ENCODE data around the gene LRRC37A3.
"Not testable (repeated sequence)": the region's sequence is repeated elsewhere in the genome, so short reads cannot be mapped to it uniquely, and the experiment has no call there.

GRCh38 chr17:64926430-64926829, 7.2 kb upstream of the LRRC37A3 start:
- TF ChIP-seq, protein P1, sequence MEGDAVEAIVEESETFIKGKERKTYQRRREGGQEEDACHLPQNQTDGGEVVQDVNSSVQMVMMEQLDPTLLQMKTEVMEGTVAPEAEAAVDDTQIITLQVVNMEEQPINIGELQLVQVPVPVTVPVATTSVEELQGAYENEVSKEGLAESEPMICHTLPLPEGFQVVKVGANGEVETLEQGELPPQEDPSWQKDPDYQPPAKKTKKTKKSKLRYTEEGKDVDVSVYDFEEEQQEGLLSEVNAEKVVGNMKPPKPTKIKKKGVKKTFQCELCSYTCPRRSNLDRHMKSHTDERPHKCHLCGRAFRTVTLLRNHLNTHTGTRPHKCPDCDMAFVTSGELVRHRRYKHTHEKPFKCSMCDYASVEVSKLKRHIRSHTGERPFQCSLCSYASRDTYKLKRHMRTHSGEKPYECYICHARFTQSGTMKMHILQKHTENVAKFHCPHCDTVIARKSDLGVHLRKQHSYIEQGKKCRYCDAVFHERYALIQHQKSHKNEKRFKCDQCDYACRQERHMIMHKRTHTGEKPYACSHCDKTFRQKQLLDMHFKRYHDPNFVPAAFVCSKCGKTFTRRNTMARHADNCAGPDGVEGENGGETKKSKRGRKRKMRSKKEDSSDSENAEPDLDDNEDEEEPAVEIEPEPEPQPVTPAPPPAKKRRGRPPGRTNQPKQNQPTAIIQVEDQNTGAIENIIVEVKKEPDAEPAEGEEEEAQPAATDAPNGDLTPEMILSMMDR (IDR thresholded peaks at IDR 0.05), result not testable (repeated sequence)
- not testable (repeated sequence) for TF ChIP-seq POLR2A, EP300 (IDR thresholded peaks at IDR 0.05)
